GM19240 (cell line): Measurements from ENCODE around the gene MAML3.

ENCODE experiments used
- DNase-seq: peaks from one replicate; pipeline ENCODE4 v3.0.0; 2011; ENCODE audit warnings: low spot score; ENCODE audit not compliant: insufficient read length

MAML3 gene

GRCh38 chr4:140127422-140127821 lies 26.6 kb downstream of the MAML3 start:
- DNase-seq, result no peak

DNA sequence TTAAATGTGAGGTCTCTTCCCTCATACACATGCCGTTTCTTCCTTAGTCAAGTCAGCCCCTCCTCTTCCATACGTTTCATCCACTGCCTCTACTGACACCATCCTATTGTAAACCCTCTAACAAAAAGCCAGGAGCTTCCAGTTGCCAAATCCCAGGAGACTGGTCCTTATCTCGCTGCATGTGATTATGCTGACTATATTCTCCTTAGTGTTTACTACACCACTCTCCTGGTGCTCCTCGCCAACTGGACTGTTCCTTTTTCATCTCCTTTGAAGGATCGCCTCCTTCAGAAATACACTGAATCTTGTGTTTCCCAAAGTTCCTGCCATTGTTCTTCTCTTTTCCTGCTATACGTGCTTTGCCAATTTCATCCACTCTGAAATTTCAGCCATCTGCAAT lies 27.7 kb downstream of the MAML3 start:
- no peak for DNase-seq

GRCh38 chr4:140125374-140125773 lies 28.6 kb downstream of the MAML3 start:
- no peak for DNase-seq

GRCh38 chr4:140123666-140124377 lies 30.2 kb downstream of the MAML3 start:
- no peak for DNase-seq

DNA sequence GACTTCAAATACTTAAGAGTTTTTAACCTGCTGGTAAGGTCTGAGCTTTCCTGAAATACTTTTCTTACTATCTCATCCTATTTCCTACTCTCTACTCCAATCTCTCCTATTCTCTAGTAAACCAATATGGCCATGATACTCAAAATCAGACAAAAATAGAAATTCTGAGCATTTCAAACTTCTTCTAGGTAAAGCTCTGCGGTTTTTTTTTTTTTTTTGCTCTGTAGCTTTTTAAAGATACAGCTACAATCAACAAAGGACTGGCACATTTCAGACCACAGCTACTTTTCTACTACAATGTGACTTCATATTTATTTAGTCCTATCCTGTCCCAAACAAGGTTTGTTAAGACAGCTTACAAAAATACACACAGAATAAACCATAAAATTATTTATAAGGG lies 31.1 kb downstream of the MAML3 start:
- DNase-seq, result no peak

GRCh38 chr4:140121646-140122045 lies 32.3 kb downstream of the MAML3 start:
- no peak for DNase-seq

- no peak for DNase-seq
Observed at GRCh38 chr4:140118931-140119640, 34.9 kb downstream of the MAML3 start.

DNA sequence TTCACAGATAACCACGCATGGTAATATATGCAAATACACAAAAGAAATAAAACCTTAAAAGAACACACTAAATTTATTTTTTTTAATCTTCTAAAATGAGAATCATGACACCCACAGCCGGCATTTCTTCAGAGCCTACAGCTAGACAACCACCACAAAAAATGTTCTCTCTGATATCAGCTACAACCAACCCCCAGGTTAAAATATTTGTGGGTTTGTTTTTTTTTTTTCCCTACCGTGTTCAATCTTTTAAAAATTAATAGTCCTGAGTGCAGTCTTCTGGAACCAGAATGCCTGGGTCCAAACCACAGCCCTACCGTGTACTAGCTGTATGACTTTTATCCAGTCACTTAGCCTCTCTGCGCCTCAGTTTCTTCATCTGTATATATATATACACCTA lies 36.0 kb downstream of the MAML3 start:
- no peak for DNase-seq

GRCh38 chr4:140116442-140117104 lies 37.4 kb downstream of the MAML3 start:
- DNase-seq, result no peak

- no peak for DNase-seq
Observed at GRCh38 chr4:140115140-140115539, 38.8 kb downstream of the MAML3 start.

- DNase-seq, result no peak
Observed at GRCh38 chr4:140113653-140114052, 40.3 kb downstream of the MAML3 start.

DNA sequence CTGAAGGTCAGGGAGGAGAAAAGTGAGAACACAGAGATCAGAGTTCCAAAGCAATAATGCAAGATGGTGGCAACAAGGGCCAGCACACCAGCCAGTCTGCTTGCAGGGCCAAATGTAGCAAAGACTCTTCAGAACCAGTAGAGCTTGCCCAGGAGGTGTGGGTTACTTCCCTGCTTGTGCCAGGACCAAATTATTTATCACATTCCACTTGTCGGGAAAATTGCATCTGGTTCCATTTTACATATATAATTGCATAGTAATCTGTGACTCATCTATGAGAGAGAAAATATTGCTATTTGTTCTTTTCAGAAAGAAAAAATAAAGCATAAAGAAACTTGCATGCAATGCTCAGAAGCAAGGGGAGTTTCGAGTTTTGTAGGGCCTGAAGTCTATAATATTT lies 41.4 kb downstream of the MAML3 start:
- DNase-seq, result no peak

DNA sequence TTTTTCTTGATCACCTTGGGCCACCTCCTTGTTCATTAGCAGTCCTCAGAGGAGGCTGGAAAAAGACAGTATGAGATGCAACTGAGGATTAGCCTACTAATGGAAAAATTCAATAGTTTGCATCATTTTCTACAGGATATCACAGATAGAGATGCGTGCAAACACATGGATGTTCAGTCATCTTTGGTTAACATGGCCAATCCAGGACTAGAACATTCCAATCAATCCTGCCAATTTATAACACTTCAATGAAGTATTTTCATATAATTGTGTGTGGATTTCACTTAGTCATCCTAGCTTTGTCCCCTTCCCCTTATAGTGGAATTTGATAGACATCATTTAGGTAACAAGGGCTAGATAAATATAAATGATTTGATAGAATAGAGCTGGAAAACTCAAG lies 42.7 kb downstream of the MAML3 start:
- DNase-seq, result no peak

GRCh38 chr4:140110542-140111215 lies 43.3 kb downstream of the MAML3 start:
- no peak for DNase-seq

DNA sequence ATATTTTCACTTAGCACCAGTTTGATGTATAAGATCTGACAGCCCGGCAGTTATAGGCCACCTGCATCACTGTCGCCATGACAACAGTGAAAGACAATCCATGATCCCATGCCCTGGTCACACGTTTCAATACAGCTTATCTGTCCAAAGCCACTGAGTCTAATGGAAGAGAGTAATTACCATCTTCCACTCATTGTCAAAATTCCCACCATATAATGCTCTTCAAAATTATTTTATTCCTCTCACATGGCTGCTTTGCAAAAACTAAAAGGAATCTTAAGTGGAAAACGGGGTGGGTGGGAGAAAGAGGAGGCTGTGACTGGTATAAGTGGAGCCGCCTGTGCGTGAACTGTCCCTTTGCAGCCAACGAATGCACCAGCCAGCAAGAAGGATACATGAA lies 44.2 kb downstream of the MAML3 start:
- DNase-seq, result no peak

DNA sequence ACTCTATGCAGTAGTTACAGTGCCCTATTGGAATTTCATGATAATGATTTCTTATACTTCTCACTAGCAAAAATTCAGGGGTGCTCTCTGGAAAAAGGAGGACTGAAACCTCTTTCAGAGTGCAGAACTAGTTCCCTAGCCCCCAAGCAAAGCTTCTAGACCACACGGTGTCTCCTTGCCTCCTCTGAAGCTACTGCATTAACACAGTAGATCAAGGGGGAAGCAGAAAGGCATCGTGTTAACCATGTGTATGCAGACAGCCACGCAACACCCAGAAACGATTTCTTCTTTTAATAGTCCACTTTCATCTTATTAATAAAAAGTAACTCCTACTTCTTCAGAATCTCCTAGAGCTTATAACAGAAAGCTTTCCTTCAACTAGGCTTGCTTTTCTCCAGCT lies 44.7 kb downstream of the MAML3 start:
- no peak for DNase-seq

DNA sequence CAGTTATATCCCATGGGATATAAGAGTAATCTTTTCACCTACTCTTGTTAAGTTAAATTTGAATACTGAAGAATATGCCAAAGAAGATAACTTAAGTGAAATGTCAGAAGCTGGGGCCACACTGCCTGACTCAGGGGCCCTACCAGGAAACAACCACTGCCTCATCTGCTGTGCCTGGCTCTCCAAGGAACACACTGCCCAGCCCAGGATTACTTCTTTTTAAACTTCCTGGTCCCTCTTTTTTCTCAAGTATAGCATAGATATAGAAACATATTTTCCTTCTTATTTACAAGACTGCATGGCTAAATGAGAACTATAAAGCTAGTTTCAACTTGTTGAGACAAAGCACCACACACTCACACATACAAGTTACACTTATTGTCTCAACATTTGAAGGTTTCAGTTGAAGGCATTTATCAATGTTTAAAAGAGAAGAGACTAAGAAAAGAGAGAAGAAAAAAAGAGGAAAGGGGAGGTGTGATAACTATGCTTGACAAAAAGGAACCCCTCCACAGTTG lies 45.2 kb downstream of the MAML3 start:
- DNase-seq, result no peak

GRCh38 chr4:140108243-140108642 lies 45.7 kb downstream of the MAML3 start:
- no peak for DNase-seq

DNA sequence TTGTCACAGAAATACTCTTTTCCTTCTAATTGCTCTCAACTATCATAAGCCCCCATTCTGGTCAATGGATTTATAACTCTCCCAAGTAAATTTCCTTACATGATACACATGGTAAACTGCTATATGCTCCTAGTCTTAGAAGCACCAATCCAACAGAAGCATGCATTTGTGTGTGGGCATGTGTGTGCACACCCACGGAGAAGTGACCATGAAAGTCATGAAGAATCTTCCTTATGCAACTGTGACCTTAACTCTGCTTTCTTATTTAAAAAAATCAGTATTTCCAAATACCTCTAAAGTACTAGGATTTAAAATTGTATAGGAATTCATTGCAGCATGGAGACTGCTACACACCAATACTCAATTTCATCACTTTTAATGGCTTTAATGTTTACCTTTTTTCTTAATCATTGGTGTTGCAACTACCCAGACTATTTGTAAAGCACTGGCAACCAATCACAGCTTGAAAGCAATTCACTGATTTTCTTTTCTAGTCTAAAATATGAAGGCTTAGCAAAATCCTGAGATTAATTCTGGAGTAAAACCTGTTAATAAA lies 47.6 kb downstream of the MAML3 start:
- DNase-seq, result no peak

DNA sequence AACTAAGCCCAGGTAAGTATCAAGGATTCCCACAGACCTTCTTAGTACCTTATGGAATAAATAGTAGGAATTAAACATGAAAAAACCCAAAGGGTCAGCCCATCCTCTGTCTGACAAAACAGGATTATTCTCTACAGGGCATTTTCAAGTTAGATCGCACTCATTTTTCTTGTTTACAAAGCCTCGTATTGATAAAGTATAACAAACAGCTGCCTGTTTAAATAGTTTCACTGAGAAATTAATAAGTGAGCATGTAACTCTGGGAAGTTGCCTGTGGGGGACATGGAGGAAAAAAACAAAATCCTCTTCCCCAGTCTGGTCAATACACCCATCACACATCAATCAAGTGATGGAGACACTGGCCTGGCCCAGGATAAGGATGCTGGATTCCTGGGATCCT lies 48.5 kb downstream of the MAML3 start:
- no peak for DNase-seq

DNA sequence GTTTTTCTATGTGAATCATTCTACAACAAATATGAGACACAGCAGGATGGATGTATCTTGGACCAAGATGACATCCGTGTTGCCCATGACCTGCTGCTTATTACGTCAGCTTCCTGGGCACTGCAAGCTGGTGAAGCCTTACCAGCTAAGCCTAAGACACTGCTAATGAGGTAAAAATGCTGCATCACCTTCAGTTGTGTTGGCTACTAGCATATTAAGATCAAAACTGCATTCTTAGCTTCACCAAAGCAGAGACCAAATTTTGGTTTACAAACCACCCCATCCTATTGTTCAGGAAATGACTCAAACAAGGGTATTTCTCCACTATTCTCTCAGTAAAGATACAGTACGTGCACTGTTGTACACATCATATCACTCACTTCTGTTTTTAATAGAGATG lies 50.3 kb downstream of the MAML3 start:
- no peak for DNase-seq

GRCh38 chr4:140102421-140102820 lies 51.6 kb downstream of the MAML3 start:
- DNase-seq, result no peak
